PC-9 (cell line): ENCODE measurements around the gene JDP2.

Experiments
- EZH2 ChIP-seq: fragments of 200-600 bp; sonication (generic); IDR thresholded peaks from 2 replicates; pipeline ENCODE4 v1.8.0; 2017; ENCODE audit warnings: antibody characterized with exemption, low read depth
- TF ChIP-seq, protein P1 (sequence below): fragments of 200-600 bp; sonication (generic); conservative IDR thresholded peaks from 2 replicates; pipeline ENCODE4 v1.6.1; 2017; ENCODE audit warnings: mixed run types, antibody characterized with exemption, mild to moderate bottlenecking, moderate library complexity

DNA sequence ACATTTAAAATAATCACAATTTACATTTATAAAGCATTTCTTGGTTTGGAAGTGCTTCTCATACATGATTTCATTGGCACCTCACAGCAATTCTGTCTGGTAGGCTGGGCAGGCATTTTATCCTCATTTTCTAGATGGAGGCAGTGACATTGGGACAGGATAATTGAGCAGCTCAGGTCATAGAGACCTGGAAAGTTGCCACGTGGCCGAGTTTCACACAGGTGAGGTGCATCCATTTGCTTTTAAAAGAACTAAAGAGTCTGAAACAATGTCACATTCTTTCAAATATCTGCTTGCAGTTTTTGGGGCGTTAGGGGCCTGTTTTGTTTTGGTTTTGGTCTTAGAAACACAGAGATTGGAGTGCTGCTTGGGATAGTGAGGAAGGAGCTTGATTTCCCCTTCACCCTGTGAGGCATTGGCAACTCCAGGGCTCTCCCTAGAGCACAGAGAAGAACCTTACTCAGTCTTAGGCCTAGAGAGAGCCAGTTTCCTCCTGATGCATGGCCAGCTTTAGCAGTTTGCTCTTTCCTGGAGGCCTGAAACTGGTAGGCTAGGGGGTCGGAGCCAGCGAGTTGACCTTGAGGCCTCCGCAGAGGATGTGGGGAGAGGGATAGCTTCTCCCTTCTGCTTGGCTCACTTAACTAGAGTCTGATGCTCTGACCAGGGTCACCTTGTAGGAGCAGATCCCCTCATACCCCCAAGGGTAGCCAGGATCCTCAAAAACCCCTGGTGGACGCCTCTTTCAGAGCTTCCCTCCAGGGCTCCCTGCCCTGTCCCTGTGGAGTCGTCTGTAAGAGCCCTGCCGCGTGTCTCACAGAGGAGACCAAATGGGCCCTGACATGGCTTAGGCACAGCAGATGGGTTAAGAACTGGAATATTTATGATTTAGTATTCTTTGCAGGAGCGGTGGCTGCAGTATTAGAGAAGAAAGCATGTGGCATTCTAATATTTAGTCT lies 34.9 kb upstream of the JDP2 start:
- TF ChIP-seq, protein P1, sequence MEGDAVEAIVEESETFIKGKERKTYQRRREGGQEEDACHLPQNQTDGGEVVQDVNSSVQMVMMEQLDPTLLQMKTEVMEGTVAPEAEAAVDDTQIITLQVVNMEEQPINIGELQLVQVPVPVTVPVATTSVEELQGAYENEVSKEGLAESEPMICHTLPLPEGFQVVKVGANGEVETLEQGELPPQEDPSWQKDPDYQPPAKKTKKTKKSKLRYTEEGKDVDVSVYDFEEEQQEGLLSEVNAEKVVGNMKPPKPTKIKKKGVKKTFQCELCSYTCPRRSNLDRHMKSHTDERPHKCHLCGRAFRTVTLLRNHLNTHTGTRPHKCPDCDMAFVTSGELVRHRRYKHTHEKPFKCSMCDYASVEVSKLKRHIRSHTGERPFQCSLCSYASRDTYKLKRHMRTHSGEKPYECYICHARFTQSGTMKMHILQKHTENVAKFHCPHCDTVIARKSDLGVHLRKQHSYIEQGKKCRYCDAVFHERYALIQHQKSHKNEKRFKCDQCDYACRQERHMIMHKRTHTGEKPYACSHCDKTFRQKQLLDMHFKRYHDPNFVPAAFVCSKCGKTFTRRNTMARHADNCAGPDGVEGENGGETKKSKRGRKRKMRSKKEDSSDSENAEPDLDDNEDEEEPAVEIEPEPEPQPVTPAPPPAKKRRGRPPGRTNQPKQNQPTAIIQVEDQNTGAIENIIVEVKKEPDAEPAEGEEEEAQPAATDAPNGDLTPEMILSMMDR, result no peak
- no peak for TF ChIP-seq EZH2
